GM23338 (cell line): ENCODE data around the gene LEKR1. TPM values are rescaled to one million over a fixed set of nuclear protein-coding genes. Genes with fewer than 3 reads are reported as not detected.

Experiments used
- ATAC-seq: fragments of 200-7000 bp; cut with Tn5 transposase; 3 replicates; pipeline ENCODE4 v1.9.1; 2020
- DNase-seq: peaks from one replicate; pipeline ENCODE4 v3.0.0-alpha.2; 2015; ENCODE audit warnings: low spot score
- H2AFZ ChIP-seq: fragments of 200-600 bp; sonication (generic); 2 replicates; pipeline ENCODE4 v1.8.0; 2016; ENCODE audit warnings: antibody characterized with exemption, mild to moderate bottlenecking, moderate library complexity
- H3F3A ChIP-seq: fragments of 200-600 bp; sonication (generic); replicated peaks from 2 replicates; pipeline ENCODE4 v1.8.0; 2017; ENCODE audit warnings: antibody characterized with exemption, mixed run types, low read depth
- H3K27ac ChIP-seq: fragments of 200-600 bp; sonication (generic); 2 replicates; pipeline ENCODE4 v1.6.1; 2016; ENCODE audit warnings: low read depth
- H3K27me3 ChIP-seq: fragments of 200-600 bp; sonication (generic); 2 replicates; pipeline ENCODE4 v1.8.0; 2016; ENCODE audit warnings: mild to moderate bottlenecking, mixed run types, moderate library complexity; ENCODE audit not compliant: insufficient read depth
- H3K36me3 ChIP-seq: fragments of 200-600 bp; sonication (generic); 2 replicates; pipeline ENCODE4 v1.8.0; 2016; ENCODE audit warnings: mild to moderate bottlenecking; ENCODE audit not compliant: insufficient read depth
- H3K4me1 ChIP-seq: fragments of 200-600 bp; sonication (generic); 2 replicates; pipeline ENCODE4 v1.8.0; 2016; ENCODE audit warnings: mild to moderate bottlenecking, moderate library complexity; ENCODE audit not compliant: insufficient read depth
- H3K4me2 ChIP-seq: fragments of 200-600 bp; sonication (generic); 2 replicates; pipeline ENCODE4 v1.7.1; 2017; ENCODE audit warnings: mixed run types
- H3K4me3 ChIP-seq: fragments of 200-600 bp; sonication (generic); 2 replicates; pipeline ENCODE4 v1.6.1; 2016; ENCODE audit warnings: mixed run types
- H3K79me2 ChIP-seq: fragments of 200-600 bp; sonication (generic); replicated peaks from 2 replicates; pipeline ENCODE4 v1.8.0; 2017; ENCODE audit warnings: mild to moderate bottlenecking; ENCODE audit not compliant: insufficient read depth
- H3K9me2 ChIP-seq: fragments of 200-600 bp; sonication (generic); 2 replicates; pipeline ENCODE4 v1.8.0; 2017; ENCODE audit not compliant: insufficient read depth
- H4K20me1 ChIP-seq: fragments of 200-600 bp; sonication (generic); replicated peaks from 2 replicates; pipeline ENCODE4 v1.8.0; 2017; ENCODE audit warnings: mild to moderate bottlenecking; ENCODE audit not compliant: insufficient read depth
- H3K27ac Mint-ChIP-seq: 2 replicates; pipeline ENCODE4 v1.8.0; 2020; ENCODE audit warnings: inconsistent platforms, mild to moderate bottlenecking, moderate library complexity, mixed read lengths
- H3K27me3 Mint-ChIP-seq: 3 replicates; pipeline ENCODE4 v1.8.0; 2022; ENCODE audit warnings: low read depth, mild to moderate bottlenecking, moderate library complexity, mixed read lengths, inconsistent platforms; ENCODE audit not compliant: insufficient read depth, poor library complexity
- H3K36me3 Mint-ChIP-seq: 3 replicates; pipeline ENCODE4 v1.8.0; 2021; ENCODE audit warnings: low read depth, mild to moderate bottlenecking, inconsistent platforms, moderate library complexity, mixed read lengths
- H3K4me1 Mint-ChIP-seq: 3 replicates; pipeline ENCODE4 v1.8.0; 2020; ENCODE audit warnings: mild to moderate bottlenecking, inconsistent platforms, mixed read lengths
- H3K4me3 Mint-ChIP-seq: 3 replicates; pipeline ENCODE4 v1.8.0; 2021; ENCODE audit warnings: moderate library complexity, mild to moderate bottlenecking, inconsistent platforms, mixed read lengths
- H3K9me3 Mint-ChIP-seq: 3 replicates; pipeline ENCODE4 v1.8.0; 2020; ENCODE audit warnings: moderate library complexity, mild to moderate bottlenecking, inconsistent platforms, mixed read lengths
- CREB1 ChIP-seq: fragments of 250-450 bp; sonication (Bioruptor Pico); IDR thresholded peaks from 2 replicates; pipeline ENCODE4 v1.5.0; 2020; ENCODE audit warnings: low read depth, mild to moderate bottlenecking, moderate library complexity
- EZH2phosphoT487 ChIP-seq: fragments of 200-600 bp; sonication (generic); IDR thresholded peaks from one replicate; pipeline ENCODE4 v1.8.1; 2018; ENCODE audit warnings: antibody characterized with exemption; ENCODE audit not compliant: unreplicated experiment
- JUNB ChIP-seq: IDR thresholded peaks from one replicate; pipeline ENCODE4 v1.6.1; 2016; ENCODE audit warnings: antibody characterized with exemption; ENCODE audit not compliant: unreplicated experiment
- POLR2AphosphoS5 ChIP-seq: IDR thresholded peaks from 2 replicates; pipeline ENCODE4 v1.6.1; 2016; ENCODE audit warnings: antibody characterized with exemption, low read depth
- STAT1 ChIP-seq: IDR thresholded peaks from one replicate; pipeline ENCODE4 v1.6.1; 2016; ENCODE audit warnings: antibody characterized with exemption; ENCODE audit not compliant: unreplicated experiment
- ZNF114 ChIP-seq: fragments of 250-450 bp; sonication (Bioruptor Pico); IDR thresholded peaks from 2 replicates; pipeline ENCODE4 v1.5.0; 2020; ENCODE audit warnings: mild to moderate bottlenecking, moderate library complexity
- polyA plus RNA-seq: library from polyadenylated mRNA; unstranded; fragments of >200 nt; fragmentation: Nextera tagmentation; extraction: Ambion mirVana; gene quantifications from 2 replicates; pipeline ENCODE4 v1.2.1, GENCODE V29; 2016
- total RNA-seq: library from RNA; depleted of rRNA; stranded (reverse); fragments of >200 nt; shearing (Covaris generic); gene quantifications from 2 replicates; pipeline ENCODE4 v1.2.3, GENCODE V29; 2014
- TF ChIP-seq, protein P1 (sequence below): fragments of 250-450 bp; sonication (Bioruptor Pico); IDR thresholded peaks from 2 replicates; pipeline ENCODE4 v1.5.0; 2020; ENCODE audit warnings: mild to moderate bottlenecking, moderate library complexity

The LEKR1 gene
- total and polyA plus RNA-seq, 2 experiments from 2014 or later = not detected

- no peak for TF ChIP-seq EZH2phosphoT487
- TF ChIP-seq STAT1 = no peak
- TF ChIP-seq ZNF114 (CRISPR knock-in tag) = no peak
- TF ChIP-seq, protein P1, sequence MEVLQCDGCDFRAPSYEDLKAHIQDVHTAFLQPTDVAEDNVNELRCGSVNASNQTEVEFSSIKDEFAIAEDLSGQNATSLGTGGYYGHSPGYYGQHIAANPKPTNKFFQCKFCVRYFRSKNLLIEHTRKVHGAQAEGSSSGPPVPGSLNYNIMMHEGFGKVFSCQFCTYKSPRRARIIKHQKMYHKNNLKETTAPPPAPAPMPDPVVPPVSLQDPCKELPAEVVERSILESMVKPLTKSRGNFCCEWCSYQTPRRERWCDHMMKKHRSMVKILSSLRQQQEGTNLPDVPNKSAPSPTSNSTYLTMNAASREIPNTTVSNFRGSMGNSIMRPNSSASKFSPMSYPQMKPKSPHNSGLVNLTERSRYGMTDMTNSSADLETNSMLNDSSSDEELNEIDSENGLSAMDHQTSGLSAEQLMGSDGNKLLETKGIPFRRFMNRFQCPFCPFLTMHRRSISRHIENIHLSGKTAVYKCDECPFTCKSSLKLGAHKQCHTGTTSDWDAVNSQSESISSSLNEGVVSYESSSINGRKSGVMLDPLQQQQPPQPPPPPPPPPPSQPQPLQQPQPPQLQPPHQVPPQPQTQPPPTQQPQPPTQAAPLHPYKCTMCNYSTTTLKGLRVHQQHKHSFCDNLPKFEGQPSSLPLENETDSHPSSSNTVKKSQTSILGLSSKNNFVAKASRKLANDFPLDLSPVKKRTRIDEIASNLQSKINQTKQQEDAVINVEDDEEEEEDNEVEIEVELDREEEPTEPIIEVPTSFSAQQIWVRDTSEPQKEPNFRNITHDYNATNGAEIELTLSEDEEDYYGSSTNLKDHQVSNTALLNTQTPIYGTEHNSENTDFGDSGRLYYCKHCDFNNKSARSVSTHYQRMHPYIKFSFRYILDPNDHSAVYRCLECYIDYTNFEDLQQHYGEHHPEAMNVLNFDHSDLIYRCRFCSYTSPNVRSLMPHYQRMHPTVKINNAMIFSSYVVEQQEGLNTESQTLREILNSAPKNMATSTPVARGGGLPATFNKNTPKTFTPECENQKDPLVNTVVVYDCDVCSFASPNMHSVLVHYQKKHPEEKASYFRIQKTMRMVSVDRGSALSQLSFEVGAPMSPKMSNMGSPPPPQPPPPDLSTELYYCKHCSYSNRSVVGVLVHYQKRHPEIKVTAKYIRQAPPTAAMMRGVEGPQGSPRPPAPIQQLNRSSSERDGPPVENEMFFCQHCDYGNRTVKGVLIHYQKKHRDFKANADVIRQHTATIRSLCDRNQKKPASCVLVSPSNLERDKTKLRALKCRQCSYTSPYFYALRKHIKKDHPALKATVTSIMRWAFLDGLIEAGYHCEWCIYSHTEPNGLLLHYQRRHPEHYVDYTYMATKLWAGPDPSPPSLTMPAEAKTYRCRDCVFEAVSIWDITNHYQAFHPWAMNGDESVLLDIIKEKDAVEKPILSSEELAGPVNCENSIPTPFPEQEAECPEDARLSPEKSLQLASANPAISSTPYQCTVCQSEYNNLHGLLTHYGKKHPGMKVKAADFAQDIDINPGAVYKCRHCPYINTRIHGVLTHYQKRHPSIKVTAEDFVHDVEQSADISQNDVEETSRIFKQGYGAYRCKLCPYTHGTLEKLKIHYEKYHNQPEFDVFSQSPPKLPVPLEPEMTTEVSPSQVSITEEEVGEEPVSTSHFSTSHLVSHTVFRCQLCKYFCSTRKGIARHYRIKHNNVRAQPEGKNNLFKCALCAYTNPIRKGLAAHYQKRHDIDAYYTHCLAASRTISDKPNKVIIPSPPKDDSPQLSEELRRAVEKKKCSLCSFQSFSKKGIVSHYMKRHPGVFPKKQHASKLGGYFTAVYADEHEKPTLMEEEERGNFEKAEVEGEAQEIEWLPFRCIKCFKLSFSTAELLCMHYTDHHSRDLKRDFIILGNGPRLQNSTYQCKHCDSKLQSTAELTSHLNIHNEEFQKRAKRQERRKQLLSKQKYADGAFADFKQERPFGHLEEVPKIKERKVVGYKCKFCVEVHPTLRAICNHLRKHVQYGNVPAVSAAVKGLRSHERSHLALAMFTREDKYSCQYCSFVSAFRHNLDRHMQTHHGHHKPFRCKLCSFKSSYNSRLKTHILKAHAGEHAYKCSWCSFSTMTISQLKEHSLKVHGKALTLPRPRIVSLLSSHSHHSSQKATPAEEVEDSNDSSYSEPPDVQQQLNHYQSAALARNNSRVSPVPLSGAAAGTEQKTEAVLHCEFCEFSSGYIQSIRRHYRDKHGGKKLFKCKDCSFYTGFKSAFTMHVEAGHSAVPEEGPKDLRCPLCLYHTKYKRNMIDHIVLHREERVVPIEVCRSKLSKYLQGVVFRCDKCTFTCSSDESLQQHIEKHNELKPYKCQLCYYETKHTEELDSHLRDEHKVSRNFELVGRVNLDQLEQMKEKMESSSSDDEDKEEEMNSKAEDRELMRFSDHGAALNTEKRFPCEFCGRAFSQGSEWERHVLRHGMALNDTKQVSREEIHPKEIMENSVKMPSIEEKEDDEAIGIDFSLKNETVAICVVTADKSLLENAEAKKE (CRISPR knock-in tag) = no peak
Observed at GRCh38 chr3:157023226-157023625, 197.1 kb downstream of the LEKR1 start (continued).

DNA sequence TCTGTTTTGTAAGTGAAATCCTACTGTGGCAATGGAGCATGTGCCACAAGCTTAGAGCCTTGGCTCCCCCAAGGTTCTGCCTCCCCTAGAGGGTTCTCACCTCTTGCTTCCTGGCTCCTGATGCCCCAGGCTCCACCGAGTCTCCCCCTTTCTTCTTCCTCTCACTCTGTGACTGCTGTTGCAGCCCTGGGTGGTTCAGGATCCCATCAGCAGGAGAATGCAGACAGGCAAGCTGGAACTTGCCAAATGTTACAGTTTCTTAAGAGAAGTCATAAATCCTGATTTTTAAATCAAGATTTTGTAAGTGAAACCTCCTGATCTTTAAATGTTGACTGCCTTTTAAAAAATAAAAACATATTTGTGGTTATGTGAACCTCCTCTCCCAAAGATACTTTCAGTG, 199.9 kb downstream of the LEKR1 start:
- Histone ChIP-seq H3K27me3 (no peaks in the 10 kb centered on the region), H3K4me3 (no peak overlapping the region), H3K36me3 (no peaks in the 10 kb centered on the region), H2AFZ (no peak overlapping the region), H3K4me1 (no peaks in the 10 kb centered on the region), H3K79me2 (no peaks in the 10 kb centered on the region), H3F3A (no peaks in the 10 kb centered on the region), H3K9me2 (no peaks in the 10 kb centered on the region; the same call in 1 of the 2 replicates), H3K27ac (no peak overlapping the region), H4K20me1 (no peaks in the 10 kb centered on the region), H3K4me2 (no peak overlapping the region)
- Mint-ChIP-seq H3K27me3 (no peaks in the 10 kb centered on the region), H3K36me3 (no peaks in the 10 kb centered on the region), H3K4me3 (no peak overlapping the region), H3K27ac (no peak overlapping the region), H3K4me1 (no peaks in the 10 kb centered on the region; the same call in 2 of the 3 replicates), H3K9me3 (no peaks in the 10 kb centered on the region)
- no peak for ATAC-seq
- DNase-seq = no peak
- TF ChIP-seq CREB1 (CRISPR knock-in tag) (no peak), POLR2AphosphoS5 (no peak), JUNB (no peak)
- TF ChIP-seq, protein P1 (CRISPR knock-in tag) = no peak
